Measurements from ENCODE around the gene MPEG1. TPM values are rescaled to one million over a fixed set of nuclear protein-coding genes. Genes with fewer than 3 reads are reported as not detected.

The MPEG1 gene
- total and polyA plus RNA-seq, 2 experiments from 2014 or later: not detected

- in situ Hi-C loops (cut with MboI): no loop called here
- no peaks in the 10 kb centered on the region for H3F3A ChIP-seq (ENCODE audit: insufficient read depth)
- 45 to 58% methylated on average over 4 of the region's 4 CpGs for WGBS, 2 experiments (ENCODE audit: low coverage in 1 of 2, low lambda C conversion rate in 2 of 2, missing lambda C conversion rate in 2 of 2)
- no peaks in the 10 kb centered on the region for H3K36me3 ChIP-seq (ENCODE audit: low read depth)
- H3K27ac ChIP-seq: no peak overlapping the region
- H3K9me2 ChIP-seq (ENCODE audit: insufficient read depth): no peaks in the 10 kb centered on the region
- H3K4me3 ChIP-seq: no peak overlapping the region
- H3K9me3 ChIP-seq (ENCODE audit: low read depth): no peaks in the 10 kb centered on the region
- H3K79me2 ChIP-seq (ENCODE audit: insufficient read depth): no peaks in the 10 kb centered on the region
- H4K20me1 ChIP-seq (ENCODE audit: insufficient read depth): no peaks in the 10 kb centered on the region
- no peak overlapping the region for H3K4me2 ChIP-seq (ENCODE audit: unreplicated experiment)
- DNase-seq: no peak
- no peak overlapping the region for H2AFZ ChIP-seq
- TF ChIP-seq EZH2 (IDR thresholded peaks at IDR 0.05; ENCODE audit: insufficient read depth, poor library complexity, severe bottlenecking): no peak
- TF ChIP-seq EZH2phosphoT487 (IDR thresholded peaks at IDR 0.05; ENCODE audit: insufficient read depth, low read depth): no peak
- no peak overlapping the region for H3K9ac ChIP-seq
- no peaks in the 10 kb centered on the region for H3K27me3 ChIP-seq (replicated peaks; ENCODE audit: insufficient read depth)
- no peaks in the 10 kb centered on the region for H3K4me1 ChIP-seq (ENCODE audit: insufficient read depth)
Observed at GRCh38 chr11:59259047-59259446, 46.3 kb upstream of the MPEG1 start.

GRCh38 chr11:59255281-59255680, 42.6 kb upstream of the MPEG1 start:
- H3K36me3 ChIP-seq (ENCODE audit: low read depth): no peaks in the 10 kb centered on the region
- no peaks in the 10 kb centered on the region for H3K9me3 ChIP-seq (ENCODE audit: low read depth)
- TF ChIP-seq EZH2phosphoT487 (IDR thresholded peaks at IDR 0.05; ENCODE audit: insufficient read depth, low read depth): no peak
- TF ChIP-seq EZH2 (IDR thresholded peaks at IDR 0.05; ENCODE audit: insufficient read depth, poor library complexity, severe bottlenecking): no peak
- H3K4me1 ChIP-seq (ENCODE audit: insufficient read depth): no peaks in the 10 kb centered on the region
- no peaks in the 10 kb centered on the region for H3K9me2 ChIP-seq (ENCODE audit: insufficient read depth)
- no peak overlapping the region for H3K4me3 ChIP-seq
- H2AFZ ChIP-seq: no peak overlapping the region
- no peaks in the 10 kb centered on the region for H3F3A ChIP-seq (ENCODE audit: insufficient read depth)
- H3K27ac ChIP-seq: no peak overlapping the region
- no peak overlapping the region for H3K9ac ChIP-seq
- no peak for DNase-seq
- no peaks in the 10 kb centered on the region for H4K20me1 ChIP-seq (ENCODE audit: insufficient read depth)
- in situ Hi-C loops (cut with MboI): no loop called here
- no peaks in the 10 kb centered on the region for H3K79me2 ChIP-seq (ENCODE audit: insufficient read depth)
- no peaks in the 10 kb centered on the region; the same call in 1 of the 2 replicates for H3K27me3 ChIP-seq (replicated peaks; ENCODE audit: insufficient read depth)
- WGBS, 2 experiments (ENCODE audit: low coverage in 1 of 2, low lambda C conversion rate in 2 of 2, missing lambda C conversion rate in 2 of 2): 33 to 44% methylated on average over 8 of the region's 8 CpGs
- no peak overlapping the region for H3K4me2 ChIP-seq (ENCODE audit: unreplicated experiment)

- Histone ChIP-seq H3F3A (ENCODE audit: insufficient read depth) (no peaks in the 10 kb centered on the region), H3K4me2 (ENCODE audit: unreplicated experiment) (no peak overlapping the region), H3K9me2 (ENCODE audit: insufficient read depth) (no peaks in the 10 kb centered on the region), H3K27ac (no peak overlapping the region), H3K4me3 (no peak overlapping the region), H3K36me3 (ENCODE audit: low read depth) (no peaks in the 10 kb centered on the region), H3K9me3 (ENCODE audit: low read depth) (no peaks in the 10 kb centered on the region), H3K27me3 (replicated peaks; ENCODE audit: insufficient read depth) (no peaks in the 10 kb centered on the region; the same call in 1 of the 2 replicates), H4K20me1 (ENCODE audit: insufficient read depth) (no peaks in the 10 kb centered on the region), H3K79me2 (ENCODE audit: insufficient read depth) (no peaks in the 10 kb centered on the region), H2AFZ (no peak overlapping the region), H3K4me1 (ENCODE audit: insufficient read depth) (no peaks in the 10 kb centered on the region), H3K9ac (no peak overlapping the region)
- in situ Hi-C loops (cut with MboI): no loop called here
- no peak for TF ChIP-seq EZH2 (IDR thresholded peaks at IDR 0.05; ENCODE audit: insufficient read depth, poor library complexity, severe bottlenecking)
- no peak for TF ChIP-seq EZH2phosphoT487 (IDR thresholded peaks at IDR 0.05; ENCODE audit: insufficient read depth, low read depth)
- DNase-seq: no peak
Observed at GRCh38 chr11:59254286-59254685, 41.6 kb upstream of the MPEG1 start.

- Histone ChIP-seq H4K20me1 (ENCODE audit: insufficient read depth) (no peaks in the 10 kb centered on the region), H3K27ac (no peak overlapping the region), H3K4me2 (ENCODE audit: unreplicated experiment) (no peak overlapping the region), H3K27me3 (replicated peaks; ENCODE audit: insufficient read depth) (no peaks in the 10 kb centered on the region; the same call in 1 of the 2 replicates), H3K4me1 (ENCODE audit: insufficient read depth) (0 out of 2 replicates have a peak, but pooled peaks cover 1% of the 10 kb centered on the region), H3K9ac (no peak overlapping the region), H3F3A (ENCODE audit: insufficient read depth) (no peaks in the 10 kb centered on the region), H3K9me3 (ENCODE audit: low read depth) (no peaks in the 10 kb centered on the region), H2AFZ (no peak overlapping the region), H3K9me2 (ENCODE audit: insufficient read depth) (no peaks in the 10 kb centered on the region), H3K4me3 (no peak overlapping the region), H3K36me3 (ENCODE audit: low read depth) (no peaks in the 10 kb centered on the region), H3K79me2 (ENCODE audit: insufficient read depth) (no peaks in the 10 kb centered on the region)
- 59 to 67% methylated on average over 2 of the region's 2 CpGs for WGBS, 2 experiments (ENCODE audit: low coverage in 1 of 2, low lambda C conversion rate in 2 of 2, missing lambda C conversion rate in 2 of 2)
- no peak for DNase-seq
- TF ChIP-seq EZH2phosphoT487 (IDR thresholded peaks at IDR 0.05; ENCODE audit: insufficient read depth, low read depth) (no peak), EZH2 (IDR thresholded peaks at IDR 0.05; ENCODE audit: insufficient read depth, poor library complexity, severe bottlenecking) (no peak)
- in situ Hi-C loops (cut with MboI): no loop called here
Observed at GRCh38 chr11:59253001-59253400, 40.3 kb upstream of the MPEG1 start.

GRCh38 chr11:59249535-59249934, 36.8 kb upstream of the MPEG1 start:
- no peak overlapping the region for H3K27ac ChIP-seq
- H3K9me3 ChIP-seq (ENCODE audit: low read depth): no peaks in the 10 kb centered on the region
- no peak overlapping the region for H3K9ac ChIP-seq
- H3K9me2 ChIP-seq (ENCODE audit: insufficient read depth): no peaks in the 10 kb centered on the region
- TF ChIP-seq EZH2 (IDR thresholded peaks at IDR 0.05; ENCODE audit: insufficient read depth, poor library complexity, severe bottlenecking): no peak
- H3K79me2 ChIP-seq (ENCODE audit: insufficient read depth): no peaks in the 10 kb centered on the region
- H3K4me2 ChIP-seq (ENCODE audit: unreplicated experiment): no peak overlapping the region
- no peaks in the 10 kb centered on the region for H4K20me1 ChIP-seq (ENCODE audit: insufficient read depth)
- 0 out of 2 replicates have a peak, but pooled peaks cover 4% of the 10 kb centered on the region for H3K4me1 ChIP-seq (ENCODE audit: insufficient read depth)
- peaks cover 4% of the 10 kb centered on the region for H3K27me3 ChIP-seq (replicated peaks; ENCODE audit: insufficient read depth)
- no peak for DNase-seq
- 54 to 56% methylated on average over 7 of the region's 7 CpGs for WGBS, 2 experiments (ENCODE audit: low coverage in 1 of 2, low lambda C conversion rate in 2 of 2, missing lambda C conversion rate in 2 of 2)
- in situ Hi-C loops (cut with MboI): no loop called here
- H3K4me3 ChIP-seq: no peak overlapping the region
- H2AFZ ChIP-seq: no peak overlapping the region
- no peaks in the 10 kb centered on the region for H3K36me3 ChIP-seq (ENCODE audit: low read depth)
- no peaks in the 10 kb centered on the region for H3F3A ChIP-seq (ENCODE audit: insufficient read depth)
